Upper lobe of left lung (tissue), 6 donors: Measurements from ENCODE around the gene HSF4. TPM values are rescaled to one million over a fixed set of nuclear protein-coding genes. Genes with fewer than 3 reads are reported as not detected.

Experiments used
- ATAC-seq, 2 donors: fragments of 200-7000 bp; cut with Tn5 transposase; one replicate each; pipeline ENCODE4 v1.9.1; 2022; ENCODE audit warnings: mild to moderate bottlenecking in 2 of 2, moderate library complexity in 2 of 2; ENCODE audit not compliant: low FRiP score in 2 of 2
- DNase-seq, 2 donors: peaks; one replicate each; pipeline ENCODE4 v3.0.0-alpha.2; 2019 to 2020
- H3K27ac ChIP-seq, 4 donors: fragments of 200-600 bp; sonication (generic); one replicate each; pipeline ENCODE4 v1.5.1; 2016 to 2019
- H3K27me3 ChIP-seq, 4 donors: fragments of 200-600 bp; sonication (generic); one replicate each; pipeline ENCODE4 v1.5.1; 2017 to 2019
- H3K36me3 ChIP-seq, 4 donors: fragments of 200-600 bp; sonication (generic); one replicate each; pipeline ENCODE4 v1.5.1; 2016 to 2019
- H3K4me1 ChIP-seq, 4 donors: fragments of 200-600 bp; sonication (generic); one replicate each; pipeline ENCODE4 v1.5.1; 2018 to 2019
- H3K4me3 ChIP-seq, 4 donors: fragments of 200-600 bp; sonication (generic); one replicate each; pipeline ENCODE4 v1.5.1; 2017 to 2019; ENCODE audit warnings: mild to moderate bottlenecking in 2 of 4, moderate library complexity in 1 of 4
- H3K9me3 ChIP-seq, 4 donors: fragments of 200-600 bp; sonication (generic); one replicate each; pipeline ENCODE4 v1.5.1; 2018 to 2019
- CTCF ChIP-seq, 6 experiments: fragments of 450-650 bp in 4 of 6; fragments of 200-600 bp in 2 of 6; sonication (generic) in 2 of 6; IDR thresholded peaks; one replicate each; pipeline ENCODE4 v1.5.1; 2016 to 2019; ENCODE audit warnings: antibody characterized with exemption in 6 of 6
- EP300 ChIP-seq, 4 donors: sonication (generic); formaldehyde crosslinking; IDR thresholded peaks; one replicate each; pipeline ENCODE4 v1.5.1; 2017; ENCODE audit warnings: antibody characterized with exemption in 4 of 4, control low read depth in 2 of 4
- POLR2A ChIP-seq, 4 donors: fragments of 450-650 bp; IDR thresholded peaks; one replicate each; pipeline ENCODE4 v1.5.1; 2016 to 2017; ENCODE audit warnings: antibody characterized with exemption in 4 of 4, mild to moderate bottlenecking in 2 of 4
- POLR2AphosphoS5 ChIP-seq, 2 donors: sonication (generic); formaldehyde crosslinking; IDR thresholded peaks; one replicate each; pipeline ENCODE4 v1.5.1; 2017; ENCODE audit warnings: antibody characterized with exemption in 2 of 2
- WGBS, 2 donors: methylation state at CpG; one replicate each; pipeline ENCODE4 v1.1.5; 2017 to 2018; 5-methylcytosine and 5-hydroxymethylcytosine counted together
- total RNA-seq, 6 donors: library from RNA; depleted of rRNA in 4 of 6; stranded (reverse); fragments of >200 nt in 4 of 6; gene quantifications; one replicate each; pipeline versions ENCODE4 v1.1.0 to v1.2.1, GENCODE V29; 2016 to 2021
- donor health status: DM: no; HTN: no; CAD: no; lungs with moderate emphysema.
- donor health status: DM: no; HTN: yes; CAD: no; lungs with severe emphysema.

HSF4 gene
- total RNA-seq, 6 donors from 2014 or later = 33.4 to 784 (median 70.1) TPM

DNA sequence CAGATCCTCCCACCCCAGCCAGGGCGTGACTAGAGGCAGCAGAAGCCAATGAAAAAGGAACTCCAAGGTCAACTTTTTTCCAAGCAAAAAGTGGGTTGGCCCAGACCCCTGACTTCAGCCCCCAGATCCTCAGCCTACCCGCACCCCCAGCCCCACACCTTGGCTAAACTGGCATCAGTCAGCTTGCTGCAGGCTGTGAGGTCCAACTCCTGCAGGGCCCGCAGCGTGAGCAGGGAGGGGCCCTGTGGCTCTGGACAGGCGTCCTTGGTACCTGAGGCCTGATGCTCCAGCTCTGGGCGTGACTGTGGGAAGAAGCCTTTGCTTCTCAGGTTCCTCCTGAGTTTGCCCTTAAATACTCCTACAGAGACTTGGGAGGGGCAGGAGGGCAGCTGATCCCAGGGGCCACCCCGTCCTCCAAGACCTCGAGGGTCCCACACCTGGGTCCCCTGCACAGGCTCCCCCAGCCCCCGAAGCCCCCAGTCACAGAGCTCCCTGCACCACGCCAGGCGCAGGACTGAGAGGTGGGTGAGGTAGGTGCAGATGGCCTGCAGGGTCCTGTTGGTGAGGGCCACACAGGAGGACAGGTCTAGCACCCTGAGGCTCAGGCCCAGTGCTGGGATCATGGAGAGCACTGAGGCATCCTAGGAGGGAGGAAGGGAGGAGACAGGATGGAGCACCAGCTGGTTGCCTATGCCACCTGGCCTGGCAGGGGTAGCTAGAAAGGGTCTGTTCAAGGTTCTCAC is 43.8 kb downstream of the HSF4 start:
- Histone ChIP-seq H3K4me3 (no peak overlapping the region), H3K36me3 (peaks cover 5 to 28% (median 13%) of the 10 kb centered on the region in 4 donors), H3K4me1 (peaks cover 0 to 11% (median 4%) of the 10 kb centered on the region in 4 donors), H3K9me3 (no peaks in the 10 kb centered on the region), H3K27me3 (no peaks in the 10 kb centered on the region), H3K27ac (no peak overlapping the region)
- 90 to 95% methylated on average over 6 to 11 of the region's 11 CpGs for WGBS, 2 donors
- ATAC-seq (no peak), DNase-seq (no peak)
- TF ChIP-seq CTCF (IDR thresholded peaks at IDR 0.05) (no peak), EP300 (IDR thresholded peaks at IDR 0.05) (no peak), POLR2AphosphoS5 (IDR thresholded peaks at IDR 0.05) (no peak), POLR2A (IDR thresholded peaks at IDR 0.05) (no peak)

- peaks cover 0 to 16% (median under 1%) of the 10 kb centered on the region in 4 donors for H3K36me3 ChIP-seq
- no peaks in the 10 kb centered on the region for H3K27me3 ChIP-seq
- H3K9me3 ChIP-seq = no peaks in the 10 kb centered on the region
- no peak overlapping the region for H3K27ac ChIP-seq
- WGBS, 2 donors = 87% methylated on average over 8 of the region's 8 CpGs
- TF ChIP-seq POLR2AphosphoS5 (IDR thresholded peaks at IDR 0.05) (no peak), EP300 (IDR thresholded peaks at IDR 0.05) (no peak), POLR2A (IDR thresholded peaks at IDR 0.05) (no peak), CTCF (IDR thresholded peaks at IDR 0.05) (no peak)
- DNase-seq (no peak), ATAC-seq (no peak)
- no peak overlapping the region for H3K4me3 ChIP-seq
- peaks cover 0 to 14% (median 4%) of the 10 kb centered on the region in 4 donors for H3K4me1 ChIP-seq
Observed at GRCh38 chr16:67209565-67209964, 45.0 kb downstream of the HSF4 start.

DNA sequence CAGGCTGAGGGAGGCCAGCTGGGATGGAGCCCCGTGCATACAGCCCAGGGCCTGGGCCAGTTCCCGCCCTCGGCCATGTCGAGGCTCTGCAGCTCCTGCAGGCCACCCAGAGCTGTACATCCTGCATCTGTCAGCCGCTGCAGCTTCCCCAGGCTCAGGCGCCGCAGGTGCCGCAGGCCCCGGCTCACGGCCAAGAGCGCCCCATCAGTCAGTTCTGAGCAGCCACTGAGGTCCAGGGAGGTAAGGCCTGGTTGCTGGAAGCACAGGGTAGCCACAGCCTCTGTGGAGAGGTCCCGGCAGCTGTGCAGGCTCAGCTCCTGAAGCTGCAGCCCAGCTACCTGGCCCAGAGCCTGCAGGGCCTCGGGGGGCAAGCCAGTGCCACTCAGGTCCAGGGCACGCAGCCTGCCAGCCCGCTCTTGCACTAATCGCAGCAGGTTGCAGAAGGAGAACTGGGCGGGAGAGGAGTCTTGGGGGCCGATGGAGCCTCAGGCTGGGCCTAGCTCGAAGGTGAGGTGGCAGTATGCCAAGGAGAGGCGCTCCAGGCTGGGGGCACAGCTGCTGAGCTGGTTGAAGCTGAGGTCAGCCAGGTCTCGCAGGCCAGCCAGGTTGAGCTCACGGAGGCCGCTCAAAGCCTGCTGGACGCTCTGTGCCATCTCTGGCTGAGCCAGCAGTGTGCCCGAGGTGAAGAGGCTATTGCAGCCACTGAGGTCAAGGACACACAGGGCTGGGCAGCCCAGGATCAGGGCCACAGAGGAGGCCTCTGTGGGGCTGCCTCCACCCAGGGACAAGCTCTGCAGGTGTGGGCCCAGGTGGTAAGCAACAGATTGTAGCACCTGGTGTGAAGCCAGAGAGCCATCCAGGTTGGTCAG is 45.8 kb downstream of the HSF4 start:
- no peak for TF ChIP-seq CTCF (IDR thresholded peaks at IDR 0.05)
- TF ChIP-seq POLR2A (IDR thresholded peaks at IDR 0.05) = no peak
- TF ChIP-seq POLR2AphosphoS5 (IDR thresholded peaks at IDR 0.05) = no peak
- no peak for TF ChIP-seq EP300 (IDR thresholded peaks at IDR 0.05)
- DNase-seq (peak in 1 of 2 donors; percentile 66), ATAC-seq (no peak)
- Histone ChIP-seq H3K4me1 (peaks cover 0 to 14% (median 8%) of the 10 kb centered on the region in 4 donors), H3K27ac (no peak overlapping the region), H3K9me3 (no peaks in the 10 kb centered on the region), H3K36me3 (peaks cover 0 to 12% (median 0%) of the 10 kb centered on the region in 4 donors), H3K27me3 (no peaks in the 10 kb centered on the region), H3K4me3 (no peak overlapping the region)
- WGBS, 2 donors = 92 to 93% methylated on average over 9 to 25 of the region's 25 CpGs

DNA sequence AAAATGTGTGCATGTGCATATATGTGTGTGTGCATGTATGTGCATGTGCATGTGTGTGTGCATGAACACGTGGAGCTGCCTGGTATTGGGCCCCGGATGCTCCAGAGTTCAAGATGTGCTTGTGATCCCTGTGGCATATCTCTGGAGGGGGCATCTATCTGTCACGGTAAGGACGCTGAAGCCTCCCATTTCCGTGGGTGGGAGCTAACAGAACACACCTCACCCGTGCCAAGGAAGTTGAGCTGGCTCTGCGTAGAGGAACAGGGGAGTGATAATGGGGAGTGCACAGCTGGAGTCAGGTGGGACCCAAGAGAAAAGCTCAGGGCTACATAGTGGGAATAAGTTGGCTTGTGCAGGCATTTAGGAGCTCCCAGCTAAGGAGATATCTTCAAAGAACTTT is 47.1 kb downstream of the HSF4 start:
- no peaks in the 10 kb centered on the region for H3K27me3 ChIP-seq
- ATAC-seq = no peak
- TF ChIP-seq CTCF (IDR thresholded peaks at IDR 0.05) = no peak
- H3K9me3 ChIP-seq = no peaks in the 10 kb centered on the region
- peaks cover 0 to 7% (median 0%) of the 10 kb centered on the region in 4 donors for H3K36me3 ChIP-seq
- H3K27ac ChIP-seq = no peak overlapping the region
- 74 to 83% methylated on average over 7 of the region's 7 CpGs for WGBS, 2 donors
- H3K4me1 ChIP-seq = peaks cover 10 to 24% (median 21%) of the 10 kb centered on the region in 4 donors
- DNase-seq = no peak
- no peak overlapping the region for H3K4me3 ChIP-seq
